Measurements from ENCODE around the gene OTOP1.
"Not testable (repeated sequence)": the region's sequence is repeated elsewhere in the genome, so short reads cannot be mapped to it uniquely, and the experiment has no call there.

Gene OTOP1, protein sequence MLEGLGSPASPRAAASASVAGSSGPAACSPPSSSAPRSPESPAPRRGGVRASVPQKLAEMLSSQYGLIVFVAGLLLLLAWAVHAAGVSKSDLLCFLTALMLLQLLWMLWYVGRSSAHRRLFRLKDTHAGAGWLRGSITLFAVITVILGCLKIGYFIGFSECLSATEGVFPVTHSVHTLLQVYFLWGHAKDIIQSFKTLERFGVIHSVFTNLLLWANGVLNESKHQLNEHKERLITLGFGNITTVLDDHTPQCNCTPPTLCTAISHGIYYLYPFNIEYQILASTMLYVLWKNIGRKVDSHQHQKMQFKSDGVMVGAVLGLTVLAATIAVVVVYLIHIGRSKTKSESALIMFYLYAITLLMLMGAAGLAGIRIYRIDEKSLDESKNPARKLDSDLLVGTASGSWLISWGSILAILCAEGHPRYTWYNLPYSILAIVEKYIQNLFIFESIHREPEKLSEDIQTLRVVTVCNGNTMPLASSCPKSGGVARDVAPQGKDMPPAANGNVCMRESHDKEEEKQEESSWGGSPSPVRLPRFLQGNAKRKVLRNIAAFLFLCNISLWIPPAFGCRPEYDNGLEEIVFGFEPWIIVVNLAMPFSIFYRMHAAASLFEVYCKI

DNA sequence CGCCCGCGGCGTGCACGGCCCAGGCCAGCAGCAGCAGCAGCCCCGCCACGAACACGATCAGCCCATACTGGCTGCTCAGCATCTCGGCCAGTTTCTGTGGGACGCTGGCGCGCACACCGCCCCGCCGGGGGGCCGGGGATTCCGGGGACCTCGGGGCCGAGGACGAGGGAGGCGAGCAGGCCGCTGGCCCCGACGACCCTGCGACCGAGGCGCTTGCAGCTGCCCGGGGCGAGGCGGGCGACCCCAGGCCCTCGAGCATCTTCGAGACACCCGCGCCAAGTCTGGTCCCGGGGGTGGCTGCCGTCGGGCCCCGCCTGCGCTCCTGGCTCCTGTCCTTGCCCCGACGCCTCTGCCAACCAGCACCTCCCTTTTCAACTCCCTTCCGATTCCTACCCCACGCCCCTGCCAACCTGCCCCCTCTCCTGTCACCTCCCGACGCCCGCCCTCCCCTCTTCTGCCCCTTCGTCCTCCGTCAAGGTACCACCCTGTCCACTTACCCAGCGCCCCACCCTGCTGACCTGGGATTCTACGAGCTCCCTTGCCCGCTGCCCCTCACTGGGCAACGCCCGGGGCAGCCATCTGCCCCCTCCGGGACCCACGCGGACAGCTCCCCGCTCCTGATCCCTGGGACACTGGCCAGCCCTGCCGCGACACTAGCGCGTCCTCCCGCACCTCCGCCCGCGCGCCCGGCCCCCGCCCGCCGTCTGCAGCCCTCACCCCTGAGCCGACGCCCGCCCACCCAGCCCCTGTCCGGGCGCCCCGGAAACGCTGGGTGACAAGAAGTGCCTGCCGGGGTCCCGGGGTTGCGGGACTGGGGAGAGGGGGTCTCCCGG lies at the start of gene OTOP1:
Gene OTOP1, minus strand, starts transcription at position 324 of the 833 bp plus-strand sequence. Its CDS starts 65 bp downstream, at position 259.
- DNase-seq: no peak

DNA sequence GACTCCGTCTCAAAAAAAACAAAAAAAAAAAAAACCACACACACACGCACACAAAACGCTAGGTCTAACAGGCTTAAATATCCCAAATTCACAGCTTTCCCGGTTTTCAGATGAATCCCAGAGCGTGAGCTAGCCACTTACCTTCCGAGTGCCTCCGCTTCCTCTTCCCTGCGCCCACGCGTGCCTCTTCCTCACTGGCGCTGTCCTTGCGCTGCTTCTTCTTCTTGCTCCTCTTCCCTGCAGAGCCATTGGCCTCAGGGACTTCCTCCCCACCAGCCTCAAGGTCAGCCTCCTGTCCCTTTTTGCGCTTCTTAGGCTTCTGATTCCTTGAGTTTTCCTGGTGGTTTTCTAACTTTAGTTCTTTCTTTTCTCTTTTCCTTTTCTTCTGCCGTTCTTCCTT lies 47.5 kb upstream of the OTOP1 start:
- DNase-seq: no peak

DNA sequence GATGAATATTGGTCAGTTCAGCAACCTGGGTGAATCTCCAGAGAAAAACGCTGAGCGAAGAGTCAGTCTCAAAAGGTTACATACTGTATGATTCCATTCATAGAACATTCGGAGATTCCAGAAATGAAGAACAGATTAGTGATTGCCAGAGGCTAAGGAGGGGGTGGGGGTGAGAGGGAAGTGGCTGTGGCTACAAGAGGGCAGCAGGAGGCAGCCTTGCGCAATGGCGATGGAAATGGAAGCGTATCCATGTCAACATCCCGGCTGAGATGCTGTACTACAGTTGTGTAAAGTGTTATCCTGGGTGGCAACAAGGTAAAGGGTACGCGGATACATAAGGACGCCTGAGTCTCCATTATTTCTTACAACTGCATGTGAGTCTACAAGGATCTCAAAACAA lies 45.2 kb upstream of the OTOP1 start:
- no peak for DNase-seq

DNA sequence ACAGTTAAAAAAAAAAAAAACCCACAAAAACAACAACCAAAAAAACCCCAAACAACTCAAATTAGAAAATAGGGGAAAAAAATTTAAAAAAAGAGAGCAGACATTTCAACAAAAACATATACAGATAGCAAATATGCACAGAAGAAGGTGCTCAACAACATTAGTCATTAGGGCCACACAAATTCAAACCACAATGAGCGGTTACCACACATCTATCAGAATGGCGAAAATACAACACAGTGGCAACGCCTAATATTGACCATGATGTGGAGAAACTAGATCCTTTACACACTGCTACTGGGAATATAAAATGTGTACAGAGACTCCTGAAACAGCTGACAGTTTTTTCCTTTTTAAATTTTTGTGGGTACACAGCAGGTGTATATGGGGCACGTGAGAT lies 43.8 kb upstream of the OTOP1 start:
- no peak for DNase-seq

DNA sequence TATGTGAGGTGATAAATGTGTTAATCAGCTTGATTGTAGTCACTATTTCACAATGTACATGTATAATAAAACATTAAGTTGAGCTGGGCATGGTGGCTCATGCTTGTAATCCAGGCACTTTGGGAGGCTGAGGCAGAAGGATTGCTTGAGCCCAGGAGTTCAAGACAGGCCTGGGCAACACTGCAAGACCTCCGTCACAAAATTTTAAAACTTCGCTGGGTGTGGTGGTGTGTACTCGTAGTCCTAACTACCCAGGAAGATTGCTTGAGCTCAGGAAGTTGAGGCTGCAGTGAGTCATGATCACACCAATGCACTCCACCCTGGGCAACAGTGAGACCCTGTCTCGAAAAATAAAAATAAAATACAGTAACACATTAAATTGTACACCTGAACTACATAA lies 43.1 kb upstream of the OTOP1 start:
- DNase-seq: no peak

DNA sequence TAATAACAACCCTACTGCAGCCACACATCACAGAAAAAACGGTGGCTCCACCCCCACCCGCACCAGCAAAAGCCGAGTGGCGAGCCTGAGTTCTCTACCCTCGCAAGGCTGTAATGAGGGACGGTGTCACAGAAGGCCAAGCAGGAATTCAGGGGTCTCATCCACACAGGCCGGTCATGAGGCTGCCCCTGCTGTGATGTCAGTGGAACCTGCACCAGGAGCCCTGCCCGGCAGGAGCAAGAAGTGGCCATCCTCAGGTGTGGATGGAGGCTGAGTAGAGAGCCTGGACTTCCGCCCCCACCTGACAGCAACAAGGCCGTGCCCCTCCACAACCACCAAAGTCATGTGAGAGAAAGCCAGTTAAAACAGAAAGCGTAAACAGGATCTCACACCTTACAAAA lies 42.6 kb upstream of the OTOP1 start:
- DNase-seq: no peak

DNA sequence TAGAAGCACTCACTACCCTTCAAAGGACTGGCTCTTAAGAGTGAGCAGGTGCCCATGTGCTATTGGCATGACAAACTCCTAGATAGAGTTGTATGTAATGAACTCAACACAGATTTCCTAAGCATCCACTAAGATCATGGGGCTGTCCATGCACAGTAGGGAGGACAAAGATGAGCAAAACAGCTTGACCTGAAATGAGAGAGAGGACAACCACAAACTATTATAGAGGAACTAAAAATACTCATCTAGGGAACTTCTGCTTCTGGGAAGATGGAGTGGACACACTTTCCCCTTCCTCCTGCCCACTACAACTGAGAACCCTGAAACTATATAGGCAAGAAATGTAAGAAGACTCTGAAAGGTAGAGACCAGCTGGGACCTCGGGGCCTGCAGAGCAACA lies 42.0 kb upstream of the OTOP1 start:
- no peak for DNase-seq

DNA sequence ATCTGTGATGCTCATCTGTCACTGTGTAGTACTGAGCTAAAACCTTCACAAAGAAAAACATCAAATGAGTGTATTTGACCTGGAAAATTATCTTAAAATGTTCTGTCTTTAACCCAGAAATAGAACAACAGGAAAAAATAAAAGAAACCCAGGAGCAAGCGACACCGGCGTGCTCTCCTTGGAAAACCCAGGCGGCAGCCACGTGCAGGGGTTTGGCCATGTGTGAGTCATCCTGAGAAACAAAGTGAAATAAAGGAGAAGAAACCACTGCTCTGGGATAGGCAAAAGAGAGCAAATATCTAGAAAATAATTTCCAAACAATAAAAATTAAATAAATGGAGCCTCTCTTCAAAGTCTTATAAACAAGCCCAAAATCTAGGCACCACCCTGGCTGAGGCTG lies 41.3 kb upstream of the OTOP1 start:
- DNase-seq: no peak

DNA sequence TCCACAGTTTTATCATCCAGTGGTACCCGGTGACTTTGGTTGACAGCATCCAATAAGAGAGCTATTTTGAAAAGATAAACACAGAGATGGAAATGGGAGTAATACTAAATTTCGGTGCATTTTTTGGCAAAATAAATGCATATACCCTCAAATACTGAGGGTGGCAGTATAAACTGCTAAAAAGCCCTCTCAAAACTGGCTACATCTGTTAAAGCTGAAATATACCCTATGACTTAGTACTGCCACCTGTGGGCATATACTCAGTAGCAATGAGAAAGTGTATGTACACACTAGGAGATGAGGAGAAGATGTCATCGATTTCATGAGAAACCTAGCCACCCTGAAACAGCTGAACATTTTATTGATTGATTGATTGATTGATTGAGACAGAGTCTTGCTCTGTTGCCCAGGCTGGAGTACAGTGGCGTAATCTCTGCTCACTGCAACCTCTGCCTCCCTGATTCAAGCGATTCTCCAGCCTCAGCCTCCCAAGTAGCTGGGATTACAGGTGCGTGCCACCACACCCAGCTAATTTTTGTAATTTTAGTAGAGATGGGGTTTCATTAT lies 33.5 kb upstream of the OTOP1 start:
- no peak for DNase-seq

DNA sequence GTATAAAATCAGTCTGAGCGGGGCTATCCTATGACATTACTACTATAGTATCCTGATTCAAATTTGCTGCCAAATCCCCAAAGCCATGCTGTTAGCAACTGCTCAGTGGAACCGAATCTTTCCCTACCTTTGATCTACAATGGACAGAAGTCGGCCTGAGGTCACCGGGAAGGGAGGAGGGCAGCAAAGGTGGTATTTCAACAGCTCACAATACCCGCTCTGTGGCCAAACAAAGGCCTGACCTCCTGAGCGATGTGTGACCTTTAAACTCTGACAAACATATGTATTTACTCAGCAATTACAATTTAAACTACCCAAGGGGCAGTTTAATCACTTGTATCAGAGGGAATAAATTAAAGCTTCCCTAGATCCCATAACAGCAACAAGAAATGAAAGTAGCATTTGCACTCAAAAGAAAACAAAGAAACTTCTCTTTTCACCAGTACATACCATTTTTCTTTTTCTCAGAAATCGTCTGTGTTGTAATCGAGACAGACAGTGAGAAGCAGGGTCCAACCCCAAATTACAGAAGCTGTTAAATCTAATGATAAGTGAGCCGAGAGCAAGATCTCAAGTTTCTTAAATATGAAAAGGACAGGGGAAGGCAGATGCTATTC lies 32.9 kb upstream of the OTOP1 start:
- no peak for DNase-seq

DNA sequence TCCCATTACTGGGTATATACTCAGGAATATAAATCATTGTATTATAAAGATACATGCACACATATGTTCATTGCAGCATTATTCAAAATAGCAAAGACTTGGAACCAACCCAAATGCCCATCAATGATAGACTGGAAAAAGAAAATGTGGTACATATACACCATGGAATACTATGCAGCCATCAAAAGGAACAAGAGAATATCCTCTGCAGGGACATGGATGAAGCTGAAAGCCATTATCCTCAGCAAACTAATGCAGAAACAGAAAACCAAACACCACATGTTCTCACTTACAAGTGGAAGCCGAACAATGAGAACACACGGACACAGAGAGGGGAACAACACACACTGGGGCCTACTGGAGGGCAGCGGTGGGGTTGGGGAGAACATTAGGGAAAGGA lies 31.0 kb upstream of the OTOP1 start:
- not testable (repeated sequence) for DNase-seq

DNA sequence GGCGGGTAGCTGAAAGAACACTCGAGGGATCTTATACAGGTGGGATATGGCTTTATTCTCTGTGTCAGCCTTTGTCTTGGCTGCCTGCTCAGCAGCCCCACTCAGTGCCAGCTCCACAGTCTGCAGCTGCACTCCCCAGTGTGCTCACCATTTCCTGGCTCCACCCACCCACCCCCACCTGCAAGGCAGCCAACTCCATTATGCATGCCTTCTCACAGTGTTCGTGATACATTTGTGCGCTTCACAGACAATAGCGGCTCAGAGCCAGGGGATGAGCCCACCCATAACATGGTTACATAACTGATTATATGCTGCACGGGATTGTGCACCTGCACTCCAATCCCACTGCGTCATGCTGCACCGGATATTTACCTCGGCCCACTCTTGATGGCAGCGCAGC lies 30.1 kb upstream of the OTOP1 start:
- no peak for DNase-seq

DNA sequence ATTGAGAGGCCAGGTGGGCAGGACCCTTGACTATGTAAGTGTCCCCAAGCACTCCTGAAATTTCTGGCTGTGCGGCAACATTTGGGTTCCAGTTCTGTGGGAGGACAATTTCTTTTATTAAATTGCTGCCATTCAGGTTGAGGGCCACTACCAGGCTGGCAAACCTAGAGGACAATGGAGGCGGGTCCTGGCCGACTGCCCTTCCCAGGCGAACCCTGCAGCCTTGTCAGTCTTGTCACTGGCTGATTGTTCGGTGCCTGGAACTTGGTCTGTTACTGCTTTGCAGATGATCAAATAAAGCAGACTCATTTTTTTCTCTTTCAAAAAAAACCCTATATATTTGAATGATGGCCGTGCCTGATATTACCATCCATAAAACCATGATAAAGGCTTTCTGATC lies 27.9 kb upstream of the OTOP1 start:
- no peak for DNase-seq

DNA sequence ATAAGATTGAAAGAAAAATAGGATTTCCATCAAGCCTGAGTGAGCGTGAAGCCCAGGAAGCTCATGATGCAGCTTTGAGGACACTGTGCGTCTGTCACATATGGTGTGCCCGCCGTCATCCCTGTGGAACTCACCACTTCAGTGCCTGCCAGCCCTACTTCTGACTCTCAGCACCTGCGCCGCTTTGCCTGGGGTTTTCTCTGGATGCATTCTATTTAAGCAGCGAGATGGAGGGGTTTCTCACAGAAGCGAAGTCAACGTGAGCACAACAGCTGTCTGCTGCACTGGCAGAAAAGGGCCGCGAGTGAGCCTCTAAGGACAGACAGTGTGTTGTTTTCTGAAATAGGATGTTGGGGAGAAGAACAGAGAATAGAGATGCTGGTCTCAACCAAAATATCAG lies 27.5 kb upstream of the OTOP1 start:
- no peak for DNase-seq

DNA sequence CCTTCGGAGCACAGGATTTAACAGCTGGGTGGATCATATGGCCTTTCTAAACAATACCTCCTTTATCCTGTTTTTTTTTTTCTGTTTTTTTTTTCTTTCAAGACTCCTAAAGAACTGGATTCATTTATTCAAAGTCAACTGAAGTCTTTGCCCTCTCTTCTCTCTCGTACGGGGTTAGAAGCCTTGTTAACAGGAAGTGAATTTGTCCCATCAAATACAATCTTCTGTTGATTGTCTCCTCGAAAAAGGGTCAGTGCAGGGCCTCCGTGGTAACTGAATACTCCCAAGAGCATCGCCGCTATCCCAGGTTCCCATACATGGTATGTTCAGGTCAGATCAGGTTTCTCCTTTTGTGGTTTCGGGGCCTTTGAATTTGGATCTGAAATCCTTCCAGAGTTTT lies 23.1 kb upstream of the OTOP1 start:
- DNase-seq: no peak

DNA sequence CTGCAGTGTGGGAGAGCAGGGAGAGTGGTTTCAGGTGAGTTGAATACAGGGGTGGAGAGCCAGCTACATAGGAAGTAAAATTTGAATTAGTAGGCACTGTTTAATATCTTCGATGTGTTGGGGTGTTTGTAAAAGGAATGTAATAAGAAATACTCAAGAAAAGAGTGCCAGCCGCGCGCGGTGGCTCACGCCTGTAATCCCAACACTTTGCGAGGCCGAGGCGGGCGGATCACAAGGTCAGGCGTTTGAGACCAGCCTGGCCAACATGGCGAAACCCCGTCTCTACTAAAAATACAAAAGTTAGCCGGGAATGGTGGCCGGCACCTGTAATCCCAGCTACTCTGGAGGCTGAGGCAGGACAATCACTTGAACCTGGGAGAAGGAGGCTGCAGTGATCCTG lies 22.6 kb upstream of the OTOP1 start:
- not testable (repeated sequence) for DNase-seq

DNA sequence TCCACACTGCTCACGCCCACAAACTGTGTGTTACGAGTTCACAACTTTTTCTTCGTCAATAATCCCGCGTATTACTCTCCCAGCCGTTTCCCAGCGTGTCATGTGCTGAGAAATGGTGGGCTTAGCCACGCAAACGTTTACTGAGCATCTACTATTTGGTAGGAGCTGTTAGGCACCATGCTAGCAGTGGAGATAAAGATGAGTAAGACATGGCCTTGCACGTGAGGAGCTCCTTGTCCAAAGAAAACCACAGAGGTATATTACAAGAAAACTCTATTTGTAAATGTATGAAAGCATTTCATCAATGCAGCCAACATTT lies 22.1 kb upstream of the OTOP1 start:
- no peak for DNase-seq

DNA sequence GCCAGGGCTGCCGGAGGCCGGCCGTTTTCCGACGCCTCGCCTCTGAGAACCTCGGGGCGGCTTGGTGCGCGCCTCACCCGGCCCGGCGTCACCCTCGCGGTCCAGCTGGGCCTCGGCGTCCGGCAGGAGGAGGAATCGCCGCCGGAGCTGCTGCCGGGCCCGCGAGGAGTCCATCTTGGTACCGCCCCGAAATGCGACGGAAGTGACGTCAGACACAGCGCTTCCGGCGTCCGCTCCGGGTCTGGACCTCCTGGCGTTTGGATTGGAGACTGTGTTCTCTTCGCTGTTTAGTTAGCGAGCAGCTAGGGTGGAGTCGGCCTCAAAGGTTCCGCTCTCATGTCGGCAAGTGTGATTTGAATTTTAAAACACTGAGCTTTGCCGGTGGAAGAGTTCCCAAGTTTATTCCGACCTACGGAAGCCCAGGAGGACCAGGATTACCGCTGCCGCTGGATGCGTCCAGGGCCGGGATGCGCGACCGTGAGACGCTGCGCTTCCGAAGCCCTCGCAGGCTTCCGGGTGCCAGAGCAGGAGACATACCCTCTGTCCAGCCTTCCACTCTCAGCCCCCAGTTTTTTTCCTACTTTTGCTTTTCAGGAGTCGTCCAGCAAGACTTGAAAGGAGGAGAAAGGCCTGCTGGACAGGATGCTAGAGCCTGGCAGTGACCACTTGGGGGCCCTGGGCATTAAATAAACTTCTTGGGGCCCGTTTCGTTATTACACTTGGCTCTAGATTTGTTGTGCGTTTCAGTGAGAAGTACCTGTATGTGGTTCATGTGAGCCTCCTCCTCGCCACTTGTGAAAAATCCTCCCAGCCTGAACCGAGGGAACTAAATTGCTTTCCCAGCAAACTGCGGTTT lies 21.5 kb upstream of the OTOP1 start, which contains the start of gene TMEM128:
Gene TMEM128, minus strand, starts transcription at position 195 of the 856 bp plus-strand sequence. Its CDS starts 21 bp downstream, at position 174.
- peak; percentile 78 for DNase-seq

DNA sequence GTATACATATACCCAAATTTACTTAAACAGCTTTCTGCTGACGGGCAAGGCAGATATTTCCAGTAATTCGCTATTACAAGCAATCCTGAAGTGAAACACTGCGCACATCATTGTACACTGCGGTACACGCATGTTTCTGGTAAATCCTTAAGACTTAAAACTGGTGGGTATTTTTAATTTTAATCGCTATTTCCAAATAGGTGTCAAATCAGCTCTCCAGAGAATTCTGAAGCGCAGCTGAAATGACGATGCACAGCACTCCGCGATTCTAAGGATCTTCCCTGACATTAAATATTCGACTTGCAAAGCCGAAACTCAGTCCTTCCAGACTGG lies 20.9 kb upstream of the OTOP1 start:
- DNase-seq: no peak

DNA sequence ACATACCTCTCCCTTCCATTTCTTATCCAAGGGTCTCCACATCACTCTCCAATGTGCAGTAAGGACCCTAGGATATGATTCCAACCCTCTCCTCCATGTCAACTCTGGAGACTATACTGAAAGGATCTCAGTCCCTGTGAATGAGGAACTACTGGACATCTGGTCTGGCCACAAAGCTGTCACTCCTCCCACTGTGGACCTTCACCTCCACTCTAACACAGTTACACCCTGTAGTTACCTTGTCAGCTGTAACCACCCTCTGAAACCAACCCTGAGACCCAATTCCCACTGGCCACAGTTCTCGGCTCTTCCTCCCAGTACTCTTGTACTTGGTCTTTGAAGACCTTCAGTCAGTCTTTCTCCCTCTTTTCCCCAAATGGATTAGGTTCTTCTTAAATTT lies 18.4 kb upstream of the OTOP1 start:
- no peak for DNase-seq

DNA sequence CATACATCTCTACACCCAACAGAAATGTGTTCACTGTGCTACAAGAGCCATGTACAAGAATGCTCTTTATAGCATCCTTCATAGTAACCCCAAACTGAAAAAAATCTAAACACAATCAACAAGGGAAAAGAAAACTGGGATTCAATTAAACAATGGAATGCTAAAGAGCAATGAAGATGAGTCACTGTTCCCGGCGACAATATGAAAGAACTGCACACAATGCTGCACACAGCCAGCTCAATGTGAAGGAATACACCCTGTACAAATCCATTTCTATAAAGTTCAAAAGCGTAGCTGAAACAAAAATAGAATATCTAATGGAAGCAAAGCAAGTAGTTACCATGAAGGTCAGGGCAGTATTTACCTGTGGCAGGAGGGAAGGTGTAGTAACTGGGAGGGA lies 12.8 kb upstream of the OTOP1 start:
- not testable (repeated sequence) for DNase-seq

DNA sequence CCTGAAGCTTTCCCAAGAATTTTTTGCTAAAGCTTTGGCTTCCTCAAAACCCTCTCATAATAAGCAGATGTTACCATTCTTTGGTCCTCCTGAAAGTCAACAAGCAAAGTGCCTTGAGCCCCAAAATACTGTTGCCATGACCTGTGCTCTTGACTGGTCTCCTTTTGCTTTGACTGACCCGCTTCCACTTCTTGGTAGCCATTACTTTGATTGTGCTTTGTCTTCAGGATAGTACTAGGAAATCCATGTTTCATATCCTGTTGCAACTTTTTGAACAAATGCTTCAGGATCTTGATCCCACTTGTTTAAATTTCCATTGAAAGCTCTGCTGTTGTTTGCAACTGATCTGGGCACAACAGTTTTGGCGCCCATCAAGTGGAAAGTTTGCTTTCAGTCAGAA lies 6.9 kb upstream of the OTOP1 start:
- no peak for DNase-seq
